Activated CD8-positive, alpha-beta memory T cell treated with anti-CD3 and anti-CD28 coated beads, Interleukin-2, amount 50 U/mL, for 1 hour (primary cell): Measurements from ENCODE around the gene KLF17.

Experiments used
- DNase-seq: peaks from one replicate; pipeline ENCODE4 v3.0.0-alpha.2; 2020; ENCODE audit errors: extremely low read depth

The KLF17 gene

GRCh38 chr1:44152692-44153091 lies 34.1 kb downstream of the KLF17 start:
- DNase-seq = no peak

GRCh38 chr1:44154049-44154448 lies 35.4 kb downstream of the KLF17 start:
- DNase-seq = no peak

GRCh38 chr1:44157903-44158302 lies 39.3 kb downstream of the KLF17 start:
- no peak for DNase-seq

- no peak for DNase-seq
Observed at GRCh38 chr1:44158871-44159270, 40.2 kb downstream of the KLF17 start.

GRCh38 chr1:44161546-44161945 lies 42.9 kb downstream of the KLF17 start:
- DNase-seq = no peak

- DNase-seq = no peak
Observed at GRCh38 chr1:44168520-44169098, 50.0 kb downstream of the KLF17 start.

- DNase-seq = no peak
Observed at GRCh38 chr1:44170281-44170823, 51.7 kb downstream of the KLF17 start.

- no peak for DNase-seq
Observed at GRCh38 chr1:44174630-44175029, 56.0 kb downstream of the KLF17 start.
